HUDEP-2 (cell line): ENCODE results near the gene CCDC57.
A peak's percentile ranks its signal among the peaks of the same experiment; 100 is the strongest.

Experiments used
- DNase-seq, 76 experiments: peaks; one replicate each; lab custom pipeline; 2025; ENCODE audit not compliant: unreplicated experiment in 76 of 76; lab: John Stamatoyannopoulos, UW

Gene CCDC57

DNA sequence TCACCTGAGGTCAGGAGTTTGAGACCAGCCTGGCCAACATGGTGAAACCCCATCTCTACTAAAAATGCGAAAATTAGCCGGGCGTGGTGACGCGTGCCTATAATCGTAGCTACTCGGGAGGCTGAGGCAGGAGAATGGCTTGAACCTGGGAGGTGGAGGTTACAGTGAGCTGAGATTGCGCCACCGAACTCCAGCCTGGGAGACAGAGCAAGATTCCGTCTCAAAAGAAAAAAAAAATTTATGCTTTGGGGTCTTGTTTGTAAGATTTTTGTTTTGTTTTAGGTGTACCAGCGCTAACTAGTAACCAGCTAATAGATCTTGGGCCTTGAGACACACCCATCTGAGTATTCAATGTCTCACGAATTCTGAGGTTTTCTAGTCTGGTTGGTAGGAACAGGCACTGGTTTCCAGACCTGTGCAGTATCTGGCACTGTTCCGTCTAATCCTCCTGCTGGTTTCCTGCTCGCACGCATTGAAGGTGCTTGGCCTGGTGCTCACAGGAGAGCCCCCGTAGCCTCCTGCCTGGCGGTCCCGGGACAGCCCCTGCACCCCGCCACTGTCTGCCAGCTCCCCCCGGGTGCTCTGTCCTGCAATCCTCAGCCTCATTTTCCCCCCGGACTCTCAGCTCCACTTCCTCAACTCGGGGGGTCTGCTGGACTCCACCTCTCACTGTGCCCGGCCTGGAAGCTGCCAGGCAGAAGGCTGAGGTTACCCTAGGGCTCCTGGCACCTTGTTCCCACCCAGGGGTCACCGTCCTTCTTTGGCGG, 136.4 kb downstream of the CCDC57 start:
- DNase-seq, result peak in 1 of 76 experiments; percentile 35

DNA sequence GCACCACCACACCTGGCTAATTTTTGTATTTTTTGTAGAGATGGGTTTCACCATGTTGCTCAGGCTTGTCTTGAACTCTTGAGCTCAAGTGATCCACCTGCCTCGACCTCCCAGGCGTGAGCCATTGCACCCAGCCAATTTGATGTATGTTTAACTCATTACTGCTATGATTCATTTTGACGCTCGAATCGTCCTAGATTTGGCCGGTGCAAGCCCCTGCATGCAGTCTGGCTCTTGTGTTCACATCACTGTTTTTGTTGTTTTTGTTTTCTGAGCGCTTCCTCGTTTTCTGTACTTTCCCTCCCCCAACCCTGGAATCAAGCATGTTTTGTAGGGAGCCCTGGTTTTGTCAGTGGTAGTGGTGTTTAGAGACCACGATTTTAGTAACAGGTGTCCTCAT, 139.2 kb downstream of the CCDC57 start:
- no peak for DNase-seq

- no peak for DNase-seq
Measured at GRCh38 chr17:82072827-82073226, 139.8 kb downstream of the CCDC57 start.

DNA sequence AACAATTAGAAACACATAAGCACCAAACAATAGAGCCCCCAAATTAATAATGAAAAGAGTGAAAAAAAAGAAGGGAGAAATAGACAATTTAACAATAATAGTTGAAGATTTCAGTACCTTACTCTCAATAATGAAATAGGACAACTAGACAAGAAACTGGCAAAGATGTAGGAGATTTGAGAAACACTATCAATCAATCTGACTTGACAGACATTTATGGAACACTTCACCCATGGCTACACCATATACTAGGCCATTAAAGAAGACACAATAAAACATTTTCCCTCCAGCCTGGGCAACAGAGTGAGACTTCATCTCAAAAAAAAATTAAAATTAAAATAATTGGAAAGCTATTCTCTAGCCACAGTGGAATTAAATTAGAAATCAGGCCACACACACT, 142.0 kb downstream of the CCDC57 start:
- DNase-seq, result no peak

- peak in 57 of 76 experiments; percentile 4 to 71 (median 40) for DNase-seq
Measured at GRCh38 chr17:82065638-82066303, 146.9 kb downstream of the CCDC57 start, which contains the start of gene DUS1L. DUS1L (minus strand) TSS chr17:82065804; CDS start chr17:82065059, 745 bp downstream.

DNA sequence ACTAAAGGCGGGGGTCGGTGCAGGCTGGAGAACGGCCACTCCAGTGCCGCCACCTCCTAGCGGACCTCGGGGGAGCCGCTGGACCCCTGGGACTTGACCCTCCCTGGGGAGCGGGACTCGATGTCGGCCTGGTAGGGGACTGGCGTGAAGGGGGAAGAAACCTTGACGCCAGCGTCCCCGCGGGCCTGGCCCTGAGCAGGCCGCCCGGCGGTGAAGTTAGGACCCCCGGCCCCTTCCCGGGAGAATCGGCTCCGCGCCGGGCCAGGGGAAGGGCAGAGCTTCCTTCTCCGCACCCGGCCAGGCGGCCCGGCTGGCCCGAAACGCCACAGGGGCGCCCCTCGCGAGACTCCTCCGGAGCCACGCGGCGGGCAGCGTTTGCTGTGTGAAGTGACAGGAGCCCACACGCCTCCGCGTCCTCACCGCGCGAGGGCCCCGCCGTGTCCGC, 147.4 kb downstream of the CCDC57 start:
- DNase-seq, result peak in 1 of 76 experiments; percentile 29

DNA sequence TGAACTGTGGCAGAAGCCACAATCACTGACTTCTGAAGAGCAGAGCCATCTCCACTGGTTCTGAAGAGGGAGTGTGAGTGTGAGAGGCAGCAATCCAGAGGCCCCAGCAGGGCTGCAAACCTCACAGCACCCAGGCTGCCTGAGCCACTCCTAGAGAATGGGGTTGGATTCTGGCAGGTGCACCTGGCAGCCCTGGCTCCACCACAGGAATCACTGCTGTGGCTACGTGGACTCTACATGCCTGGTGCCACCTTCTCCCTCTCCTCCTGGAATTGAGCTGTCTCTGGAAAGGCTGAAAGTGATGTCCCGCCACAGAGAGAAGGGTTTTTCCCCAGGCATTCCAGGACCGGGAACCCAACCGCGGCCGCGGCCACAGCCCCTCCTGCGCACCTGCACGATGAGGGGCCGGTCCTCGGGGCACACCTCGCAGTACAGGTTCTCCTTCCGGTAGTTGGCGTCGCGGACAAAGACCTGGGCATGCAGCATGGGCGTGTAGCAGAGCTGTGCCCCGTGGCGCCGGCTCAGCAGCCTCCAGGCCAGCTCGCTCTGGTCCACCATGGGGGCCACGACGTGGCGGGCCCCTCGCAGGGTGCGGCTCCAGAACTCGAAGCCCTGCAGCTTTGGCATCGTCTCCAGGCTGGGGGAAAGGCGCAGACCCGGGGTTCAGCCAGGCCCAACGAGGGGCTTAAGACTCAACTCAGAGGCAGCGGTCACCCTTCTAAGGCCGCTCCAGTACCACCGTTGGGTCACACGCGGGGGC, 148.0 kb downstream of the CCDC57 start:
- no peak for DNase-seq

DNA sequence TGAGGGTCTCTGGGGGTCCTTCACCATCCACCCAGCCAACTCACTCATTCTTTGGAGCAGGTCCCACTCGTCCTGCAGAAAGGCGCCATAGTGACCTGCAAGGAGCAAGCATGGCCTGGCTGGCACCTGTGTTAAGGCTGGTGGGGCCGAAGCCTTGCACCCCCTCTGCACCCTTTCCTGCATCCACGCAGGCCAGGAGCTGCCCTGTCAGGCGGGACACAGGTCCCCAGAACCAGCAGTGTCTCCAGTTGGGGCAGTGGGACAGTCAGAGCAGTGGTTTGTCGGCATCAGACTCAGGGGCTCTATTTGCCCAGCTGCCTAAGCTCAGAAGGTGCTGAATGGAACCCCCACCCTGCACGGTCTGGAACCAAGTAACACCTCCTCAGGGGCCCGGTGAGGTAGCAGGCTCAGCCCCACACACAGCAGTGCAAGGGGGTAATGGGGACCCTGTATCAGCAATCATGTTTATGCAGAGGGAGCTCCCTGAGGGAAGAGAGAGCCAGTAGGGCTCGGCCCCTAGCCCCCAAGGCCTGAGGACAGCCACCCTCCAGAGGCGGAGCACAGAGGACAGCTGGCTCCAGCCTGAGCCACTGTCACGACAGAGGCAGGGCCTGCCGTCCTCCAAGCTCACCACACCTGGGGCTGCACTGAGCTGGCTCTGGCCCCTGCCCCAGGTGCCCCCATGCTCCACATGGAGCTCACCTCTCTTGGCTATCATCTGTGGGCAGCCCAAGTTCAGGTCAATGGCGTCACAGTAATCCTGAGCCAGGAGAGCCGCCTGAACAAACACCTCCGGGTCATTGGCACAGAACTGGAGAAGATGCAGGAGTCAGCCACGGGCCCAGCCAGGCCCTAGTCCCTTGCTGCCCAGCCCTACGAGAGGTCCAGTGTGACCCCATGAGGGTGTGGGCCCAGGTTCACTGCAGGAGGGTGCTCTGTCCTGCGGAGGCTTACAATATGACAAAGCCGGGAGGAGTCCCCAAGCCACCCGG, 148.9 kb downstream of the CCDC57 start:
- no peak for DNase-seq

DNA sequence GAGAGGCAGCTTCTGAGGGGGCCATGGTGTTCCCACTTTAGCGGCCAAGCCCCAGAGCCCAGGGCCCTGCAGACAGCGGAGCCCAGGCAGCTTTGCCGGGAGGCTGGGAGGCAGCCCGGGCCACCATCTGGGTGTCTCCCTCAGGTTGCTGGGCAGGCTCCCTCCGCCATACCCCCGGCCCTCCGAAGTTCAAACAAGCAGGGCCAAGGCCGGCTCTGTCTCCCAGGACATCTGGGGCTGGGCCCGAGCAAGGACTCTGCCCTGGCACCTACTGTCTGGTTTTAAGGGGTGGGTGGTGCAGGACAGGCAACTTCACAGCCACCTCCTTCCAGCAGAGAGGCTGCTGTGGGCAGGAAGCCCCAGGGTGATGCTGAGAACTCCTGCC, 149.7 kb downstream of the CCDC57 start:
- no peak for DNase-seq

- no peak for DNase-seq
Measured at GRCh38 chr17:82062076-82062983, 150.3 kb downstream of the CCDC57 start.

GRCh38 chr17:82061047-82061925, 151.4 kb downstream of the CCDC57 start:
- no peak for DNase-seq

DNA sequence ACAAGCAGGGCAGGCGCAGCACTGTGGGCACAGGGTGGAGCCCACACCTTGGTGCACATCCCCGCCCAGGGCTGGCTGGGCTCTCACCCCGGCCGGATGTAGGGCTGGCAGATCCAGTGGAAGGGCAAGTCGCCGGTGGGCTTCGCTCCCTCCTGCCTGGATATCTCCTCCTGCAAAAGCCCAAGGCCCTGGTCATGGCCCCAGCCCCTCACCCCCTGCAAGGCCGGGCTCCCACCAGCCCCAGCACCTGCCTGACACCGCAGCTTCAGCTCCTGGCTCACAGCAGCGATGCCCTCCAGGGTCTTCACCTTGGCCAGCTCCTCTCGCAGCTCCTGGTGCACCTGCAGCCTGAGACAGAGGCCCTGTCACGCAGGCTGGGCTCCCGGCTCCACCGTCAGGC, 152.0 kb downstream of the CCDC57 start:
- no peak for DNase-seq

DNA sequence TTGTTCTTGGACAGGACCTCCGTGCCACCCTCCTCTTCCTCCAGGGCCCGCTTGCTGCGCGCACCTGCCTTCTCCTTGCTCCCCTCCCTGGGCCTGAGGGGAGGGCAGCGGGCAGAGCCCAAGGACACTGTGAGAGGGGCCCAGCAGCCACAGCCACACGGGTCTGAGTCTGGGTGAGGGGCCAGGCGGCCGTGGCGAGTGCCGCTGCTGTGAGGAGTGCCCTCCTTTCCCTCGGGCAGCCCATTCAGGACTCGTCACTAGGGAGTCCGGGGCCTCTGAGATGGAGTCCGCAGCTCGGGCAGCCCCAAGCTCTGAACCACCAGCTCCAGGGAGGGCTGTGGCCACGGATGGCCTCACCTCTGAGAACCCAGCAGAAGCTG, 152.7 kb downstream of the CCDC57 start:
- DNase-seq, result no peak

DNA sequence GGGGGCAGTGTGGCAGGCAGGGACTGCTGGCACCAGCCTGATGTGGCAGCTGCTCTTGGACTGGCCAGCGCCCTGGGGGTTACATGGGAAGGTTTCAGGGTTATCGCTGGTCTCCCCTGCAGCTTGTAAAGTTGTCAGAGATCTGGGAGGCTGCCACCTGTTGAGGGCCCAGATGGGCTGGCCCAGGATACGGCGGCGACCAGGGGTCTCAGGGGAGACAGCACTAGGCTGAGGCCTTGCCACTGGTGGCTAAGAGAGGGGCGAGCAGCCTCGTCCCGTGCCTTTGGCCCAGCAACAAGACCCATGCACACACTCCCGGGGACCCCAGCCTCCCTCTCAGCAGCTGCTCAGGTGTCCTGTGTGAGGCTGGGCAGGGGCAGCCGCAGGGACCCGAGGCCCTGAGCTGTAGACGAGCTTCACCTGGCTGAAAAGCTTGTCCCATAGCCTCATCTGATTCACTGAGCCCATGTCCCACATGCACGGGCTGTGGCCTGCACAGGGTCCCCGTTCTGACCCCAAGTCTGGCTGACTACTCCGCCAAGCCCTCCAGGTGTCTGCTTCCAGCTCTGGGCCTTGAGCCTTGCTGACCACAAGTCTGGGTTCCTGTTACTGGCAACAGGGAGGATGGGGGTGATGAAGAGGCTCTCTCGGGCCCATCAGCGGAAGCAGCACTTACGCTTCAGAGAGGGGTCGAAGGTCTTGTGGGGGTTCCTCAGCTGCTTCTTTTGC, 153.2 kb downstream of the CCDC57 start:
- DNase-seq, result no peak

DNA sequence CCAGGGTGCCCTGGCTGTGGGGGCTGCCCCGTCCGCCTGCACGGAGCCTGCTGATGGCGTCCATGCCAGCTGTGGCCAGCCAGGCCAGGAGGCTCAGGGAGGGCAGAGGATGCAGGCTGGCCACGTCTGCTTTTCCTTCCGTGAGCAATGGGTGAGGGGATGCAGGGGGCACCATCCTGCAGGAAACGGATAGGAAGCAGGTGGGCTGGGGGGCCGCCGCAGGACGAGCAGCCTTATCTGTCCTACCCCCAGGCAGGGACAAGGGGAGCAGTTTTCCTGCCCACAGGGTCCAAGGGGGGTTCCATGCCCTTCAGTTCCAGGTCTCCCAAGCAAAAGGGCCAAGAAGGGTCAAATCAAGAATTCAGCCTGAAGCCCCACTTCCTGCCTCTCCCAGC, 153.8 kb downstream of the CCDC57 start:
- DNase-seq, result no peak

DNA sequence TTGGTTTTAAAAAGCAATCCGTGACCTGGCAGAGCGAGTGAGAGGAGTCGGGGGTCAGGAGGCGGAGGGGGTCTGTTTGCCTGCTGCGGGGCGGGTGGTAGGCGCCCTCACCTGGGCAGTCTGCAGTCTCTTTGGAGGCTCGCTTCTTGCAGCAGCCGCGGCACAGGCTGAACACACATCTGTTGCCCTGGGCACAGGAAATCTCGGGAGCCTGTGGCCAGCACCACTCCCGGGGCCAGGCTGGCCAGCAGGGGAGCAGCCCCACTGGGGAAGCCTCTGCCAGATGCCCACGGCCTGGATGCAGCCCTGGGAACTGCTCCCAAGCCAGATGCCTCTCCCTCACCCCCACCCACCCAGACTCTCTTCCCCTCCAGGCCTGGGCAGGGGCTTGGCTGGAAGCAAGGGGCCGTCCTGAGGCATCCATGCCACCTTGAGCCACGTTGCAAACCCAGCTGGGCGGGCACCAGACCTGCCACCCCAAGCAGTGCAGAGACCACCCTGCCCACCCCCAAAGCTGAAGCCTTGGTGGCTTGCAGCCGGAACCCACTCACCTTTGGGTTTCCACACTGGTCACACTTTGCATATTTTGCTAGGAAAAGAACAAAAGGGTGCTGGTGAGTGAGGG, 154.3 kb downstream of the CCDC57 start:
- DNase-seq, result no peak
